GM12878 (cell line): ENCODE data around the gene DTNBP1. TPM values are rescaled to one million over a fixed set of nuclear protein-coding genes. Genes with fewer than 3 reads are reported as not detected.

Experiments
- BMI1 ChIP-seq: fragments of 450-650 bp; IDR thresholded peaks from 2 replicates; pipeline ENCODE4 v1.6.1; 2016; ENCODE audit warnings: mild to moderate bottlenecking, moderate library complexity, borderline replicate concordance
- HDAC6 ChIP-seq: fragments of 200-600 bp; sonication (generic); IDR thresholded peaks from one replicate; pipeline ENCODE4 v1.8.0; 2017; ENCODE audit warnings: antibody characterized with exemption; ENCODE audit not compliant: unreplicated experiment
- MYC ChIP-seq: IDR thresholded peaks from 2 replicates; pipeline ENCODE4 v1.6.1; 2011; ENCODE audit warnings: mild to moderate bottlenecking, low read length, moderate library complexity, inconsistent platforms; ENCODE audit not compliant: insufficient read depth, insufficient replicate concordance, insufficient read length, severe bottlenecking
- PAX5 ChIP-seq: IDR thresholded peaks from 2 replicates; pipeline ENCODE4 v1.6.1; 2011; ENCODE audit warnings: low read depth, low read length, borderline replicate concordance
- SMAD5 ChIP-seq: IDR thresholded peaks from 2 replicates; pipeline ENCODE4 v1.6.1; 2016; ENCODE audit warnings: antibody characterized with exemption, low read depth
- STAT1 ChIP-seq: fragments of 450-650 bp; conservative IDR thresholded peaks from 2 replicates; pipeline ENCODE4 v1.6.1; 2014; ENCODE audit warnings: antibody characterized with exemption, mild to moderate bottlenecking
- ZNF384 ChIP-seq: IDR thresholded peaks from 2 replicates; pipeline ENCODE4 v1.6.1; 2012; ENCODE audit warnings: low read depth, mild to moderate bottlenecking, low read length, improper control_type of control experiment, borderline replicate concordance
- polyA plus RNA-seq, 11 experiments: library from polyadenylated mRNA; depleted of rRNA in 4 of 11; unstranded in 6 of 11; stranded (reverse) in 5 of 11; fragments of >200 nt; fragmentation: Nextera tagmentation in 4 of 11; fragmentation: Illumina TruSeq in 1 of 11; extraction: Ambion mirVana in 4 of 11; extraction: Trizol in 1 of 11; gene quantifications; 1 replicate in 1 of 11; 2 replicates in 10 of 11; pipeline versions ENCODE4 v1.2.1 to v1.2.3, GENCODE V29; 2011 to 2016; ENCODE audit warnings: inconsistent platforms in 2 of 11, missing spikeins in 2 of 11, low read depth in 1 of 11
- total RNA-seq, 4 experiments: library from RNA; depleted of rRNA in 3 of 4; stranded (reverse); fragments of >200 nt in 3 of 4; fragmentation: Illumina TruSeq in 1 of 4; extraction: Trizol in 1 of 4; gene quantifications; 2 replicates each; pipeline versions ENCODE4 v1.2.1 to v1.2.3, GENCODE V29; 2013 to 2021
- TF ChIP-seq, protein P1 (sequence below): IDR thresholded peaks from 2 replicates; pipeline ENCODE4 v1.6.1; 2012; ENCODE audit warnings: improper control_type of control experiment, low read depth, low read length; ENCODE audit not compliant: insufficient replicate concordance
- TF ChIP-seq, protein P2 (sequence below): IDR thresholded peaks from 2 replicates; pipeline ENCODE4 v1.6.1; 2012; ENCODE audit warnings: low read length, inconsistent platforms
- TF ChIP-seq, protein P3 (sequence below): fragments of 150-350 bp; IDR thresholded peaks from 2 replicates; pipeline ENCODE4 v1.6.1; 2014; ENCODE audit warnings: mild to moderate bottlenecking, low read depth, low read length
- TF ChIP-seq, protein P4 (sequence below): fragments of 450-650 bp; IDR thresholded peaks from 2 replicates; pipeline ENCODE4 v1.6.1; 2017; ENCODE audit warnings: antibody characterized with exemption, mild to moderate bottlenecking, moderate library complexity

The DTNBP1 gene
- total and polyA plus RNA-seq, 10 of the 15 experiments (the other 5 are each of a cell fraction or from before 2014, with no cell fraction given), result 7.1 to 40.3 (median 20.1) TPM

DNA sequence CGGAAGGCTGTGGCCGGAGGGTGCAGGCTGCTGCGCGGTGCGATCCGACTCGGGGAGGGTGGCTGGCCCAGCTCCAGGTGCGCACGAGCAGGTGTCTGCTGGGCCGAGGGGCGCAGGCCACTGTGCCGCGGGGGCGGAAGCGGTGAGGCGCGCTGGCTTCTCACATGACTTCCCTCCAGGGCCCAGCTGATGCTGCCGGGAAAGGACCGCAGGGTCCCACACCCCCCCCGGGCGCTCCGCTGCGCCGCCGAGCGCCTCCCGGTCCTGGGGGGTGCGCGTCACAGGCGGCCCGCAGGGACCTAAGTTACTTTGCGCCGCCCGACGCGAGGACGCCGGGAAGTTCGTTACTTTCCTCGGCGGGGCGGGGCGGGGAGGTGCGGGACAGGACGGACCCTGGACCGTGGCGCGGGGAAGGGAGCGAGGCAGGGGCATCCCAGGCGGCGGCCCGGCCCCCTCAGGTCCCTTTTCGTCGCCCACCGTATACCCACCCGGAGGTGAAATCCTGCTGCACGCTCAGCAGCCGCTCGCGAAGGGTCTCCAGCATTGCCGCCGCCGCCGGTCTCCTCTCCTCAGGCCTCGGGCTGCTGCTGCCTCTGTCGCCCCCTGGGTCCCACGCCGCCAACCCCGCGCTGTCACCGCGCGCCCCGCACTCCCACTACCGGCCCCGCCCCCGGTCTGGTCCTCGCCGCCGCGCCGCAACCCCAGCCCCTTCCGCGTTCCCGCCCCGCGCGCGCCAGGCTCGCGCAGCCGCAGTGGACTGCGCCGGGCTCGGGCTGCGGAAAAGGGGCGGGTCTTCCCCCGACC lies at the start of gene DTNBP1 (continued):
- TF ChIP-seq, protein P1, sequence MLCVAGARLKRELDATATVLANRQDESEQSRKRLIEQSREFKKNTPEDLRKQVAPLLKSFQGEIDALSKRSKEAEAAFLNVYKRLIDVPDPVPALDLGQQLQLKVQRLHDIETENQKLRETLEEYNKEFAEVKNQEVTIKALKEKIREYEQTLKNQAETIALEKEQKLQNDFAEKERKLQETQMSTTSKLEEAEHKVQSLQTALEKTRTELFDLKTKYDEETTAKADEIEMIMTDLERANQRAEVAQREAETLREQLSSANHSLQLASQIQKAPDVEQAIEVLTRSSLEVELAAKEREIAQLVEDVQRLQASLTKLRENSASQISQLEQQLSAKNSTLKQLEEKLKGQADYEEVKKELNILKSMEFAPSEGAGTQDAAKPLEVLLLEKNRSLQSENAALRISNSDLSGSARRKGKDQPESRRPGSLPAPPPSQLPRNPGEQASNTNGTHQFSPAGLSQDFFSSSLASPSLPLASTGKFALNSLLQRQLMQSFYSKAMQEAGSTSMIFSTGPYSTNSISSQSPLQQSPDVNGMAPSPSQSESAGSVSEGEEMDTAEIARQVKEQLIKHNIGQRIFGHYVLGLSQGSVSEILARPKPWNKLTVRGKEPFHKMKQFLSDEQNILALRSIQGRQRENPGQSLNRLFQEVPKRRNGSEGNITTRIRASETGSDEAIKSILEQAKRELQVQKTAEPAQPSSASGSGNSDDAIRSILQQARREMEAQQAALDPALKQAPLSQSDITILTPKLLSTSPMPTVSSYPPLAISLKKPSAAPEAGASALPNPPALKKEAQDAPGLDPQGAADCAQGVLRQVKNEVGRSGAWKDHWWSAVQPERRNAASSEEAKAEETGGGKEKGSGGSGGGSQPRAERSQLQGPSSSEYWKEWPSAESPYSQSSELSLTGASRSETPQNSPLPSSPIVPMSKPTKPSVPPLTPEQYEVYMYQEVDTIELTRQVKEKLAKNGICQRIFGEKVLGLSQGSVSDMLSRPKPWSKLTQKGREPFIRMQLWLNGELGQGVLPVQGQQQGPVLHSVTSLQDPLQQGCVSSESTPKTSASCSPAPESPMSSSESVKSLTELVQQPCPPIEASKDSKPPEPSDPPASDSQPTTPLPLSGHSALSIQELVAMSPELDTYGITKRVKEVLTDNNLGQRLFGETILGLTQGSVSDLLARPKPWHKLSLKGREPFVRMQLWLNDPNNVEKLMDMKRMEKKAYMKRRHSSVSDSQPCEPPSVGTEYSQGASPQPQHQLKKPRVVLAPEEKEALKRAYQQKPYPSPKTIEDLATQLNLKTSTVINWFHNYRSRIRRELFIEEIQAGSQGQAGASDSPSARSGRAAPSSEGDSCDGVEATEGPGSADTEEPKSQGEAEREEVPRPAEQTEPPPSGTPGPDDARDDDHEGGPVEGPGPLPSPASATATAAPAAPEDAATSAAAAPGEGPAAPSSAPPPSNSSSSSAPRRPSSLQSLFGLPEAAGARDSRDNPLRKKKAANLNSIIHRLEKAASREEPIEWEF, result no peak
- TF ChIP-seq, protein P2, sequence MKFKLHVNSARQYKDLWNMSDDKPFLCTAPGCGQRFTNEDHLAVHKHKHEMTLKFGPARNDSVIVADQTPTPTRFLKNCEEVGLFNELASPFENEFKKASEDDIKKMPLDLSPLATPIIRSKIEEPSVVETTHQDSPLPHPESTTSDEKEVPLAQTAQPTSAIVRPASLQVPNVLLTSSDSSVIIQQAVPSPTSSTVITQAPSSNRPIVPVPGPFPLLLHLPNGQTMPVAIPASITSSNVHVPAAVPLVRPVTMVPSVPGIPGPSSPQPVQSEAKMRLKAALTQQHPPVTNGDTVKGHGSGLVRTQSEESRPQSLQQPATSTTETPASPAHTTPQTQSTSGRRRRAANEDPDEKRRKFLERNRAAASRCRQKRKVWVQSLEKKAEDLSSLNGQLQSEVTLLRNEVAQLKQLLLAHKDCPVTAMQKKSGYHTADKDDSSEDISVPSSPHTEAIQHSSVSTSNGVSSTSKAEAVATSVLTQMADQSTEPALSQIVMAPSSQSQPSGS, result no peak
- TF ChIP-seq, protein P3, sequence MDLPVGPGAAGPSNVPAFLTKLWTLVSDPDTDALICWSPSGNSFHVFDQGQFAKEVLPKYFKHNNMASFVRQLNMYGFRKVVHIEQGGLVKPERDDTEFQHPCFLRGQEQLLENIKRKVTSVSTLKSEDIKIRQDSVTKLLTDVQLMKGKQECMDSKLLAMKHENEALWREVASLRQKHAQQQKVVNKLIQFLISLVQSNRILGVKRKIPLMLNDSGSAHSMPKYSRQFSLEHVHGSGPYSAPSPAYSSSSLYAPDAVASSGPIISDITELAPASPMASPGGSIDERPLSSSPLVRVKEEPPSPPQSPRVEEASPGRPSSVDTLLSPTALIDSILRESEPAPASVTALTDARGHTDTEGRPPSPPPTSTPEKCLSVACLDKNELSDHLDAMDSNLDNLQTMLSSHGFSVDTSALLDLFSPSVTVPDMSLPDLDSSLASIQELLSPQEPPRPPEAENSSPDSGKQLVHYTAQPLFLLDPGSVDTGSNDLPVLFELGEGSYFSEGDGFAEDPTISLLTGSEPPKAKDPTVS, result no peak
- TF ChIP-seq ZNF384 (no peak), STAT1 (no peak), SMAD5 (no peak), PAX5 (peak; percentile 72; the same call in 1 of the 2 replicates), HDAC6 (peak; percentile 12), MYC (peak; percentile 38), BMI1 (no peak)
- TF ChIP-seq, protein P4, sequence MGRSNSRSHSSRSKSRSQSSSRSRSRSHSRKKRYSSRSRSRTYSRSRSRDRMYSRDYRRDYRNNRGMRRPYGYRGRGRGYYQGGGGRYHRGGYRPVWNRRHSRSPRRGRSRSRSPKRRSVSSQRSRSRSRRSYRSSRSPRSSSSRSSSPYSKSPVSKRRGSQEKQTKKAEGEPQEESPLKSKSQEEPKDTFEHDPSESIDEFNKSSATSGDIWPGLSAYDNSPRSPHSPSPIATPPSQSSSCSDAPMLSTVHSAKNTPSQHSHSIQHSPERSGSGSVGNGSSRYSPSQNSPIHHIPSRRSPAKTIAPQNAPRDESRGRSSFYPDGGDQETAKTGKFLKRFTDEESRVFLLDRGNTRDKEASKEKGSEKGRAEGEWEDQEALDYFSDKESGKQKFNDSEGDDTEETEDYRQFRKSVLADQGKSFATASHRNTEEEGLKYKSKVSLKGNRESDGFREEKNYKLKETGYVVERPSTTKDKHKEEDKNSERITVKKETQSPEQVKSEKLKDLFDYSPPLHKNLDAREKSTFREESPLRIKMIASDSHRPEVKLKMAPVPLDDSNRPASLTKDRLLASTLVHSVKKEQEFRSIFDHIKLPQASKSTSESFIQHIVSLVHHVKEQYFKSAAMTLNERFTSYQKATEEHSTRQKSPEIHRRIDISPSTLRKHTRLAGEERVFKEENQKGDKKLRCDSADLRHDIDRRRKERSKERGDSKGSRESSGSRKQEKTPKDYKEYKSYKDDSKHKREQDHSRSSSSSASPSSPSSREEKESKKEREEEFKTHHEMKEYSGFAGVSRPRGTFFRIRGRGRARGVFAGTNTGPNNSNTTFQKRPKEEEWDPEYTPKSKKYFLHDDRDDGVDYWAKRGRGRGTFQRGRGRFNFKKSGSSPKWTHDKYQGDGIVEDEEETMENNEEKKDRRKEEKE, result no peak
